H7 (cell line): ENCODE data around the gene CXCL5. TPM values are rescaled to one million over a fixed set of nuclear protein-coding genes. Genes with fewer than 3 reads are reported as not detected.
"Not testable (repeated sequence)": the region's sequence is repeated elsewhere in the genome, so short reads cannot be mapped to it uniquely, and the experiment has no call there.

Experiments used
- DNase-seq: peaks from one replicate; pipeline ENCODE4 v3.0.0; 2012
- H3K27me3 ChIP-seq: 2 replicates; pipeline ENCODE4 v1.6.0; 2011; ENCODE audit warnings: mild to moderate bottlenecking, low read length; ENCODE audit not compliant: control insufficient read depth, insufficient read depth
- H3K36me3 ChIP-seq: replicated peaks from 2 replicates; pipeline ENCODE4 v1.5.1; 2011; ENCODE audit warnings: low read length; ENCODE audit not compliant: control insufficient read depth, insufficient read depth
- H3K4me3 ChIP-seq: 2 replicates; pipeline ENCODE4 v1.5.1; 2011; ENCODE audit warnings: low read depth, mild to moderate bottlenecking, control low read depth, low read length, moderate library complexity; ENCODE audit not compliant: insufficient read depth
- total RNA-seq: library from RNA; depleted of rRNA; stranded (reverse); fragments of >200 nt; shearing (Covaris generic); gene quantifications from 2 replicates; pipeline ENCODE4 v1.2.3, GENCODE V29; 2014

The CXCL5 gene
- total RNA-seq, 1 experiment from 2014 or later, result 0.31 TPM

DNA sequence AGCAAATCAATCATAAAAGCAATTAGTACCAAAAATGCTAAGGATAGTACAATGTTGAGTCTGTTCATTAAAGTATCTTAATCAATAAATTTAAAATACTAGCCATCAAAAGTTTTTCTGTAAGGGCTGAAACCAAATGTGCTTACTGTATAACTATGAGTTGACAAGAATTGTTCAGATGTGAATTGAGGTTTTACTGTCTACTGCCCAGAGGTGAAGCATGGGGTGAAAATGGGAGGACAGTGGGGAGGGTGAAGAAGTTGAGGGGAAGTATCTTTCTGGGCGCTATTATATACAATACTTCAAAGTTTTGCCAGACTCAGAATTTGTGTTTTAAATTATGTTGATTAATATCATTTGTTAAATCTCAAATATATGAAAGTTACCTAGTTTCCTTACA lies 6.4 kb downstream of the CXCL5 start:
- no peak for DNase-seq
- no peaks in the 10 kb centered on the region for H3K27me3 ChIP-seq
- no peaks in the 10 kb centered on the region for H3K36me3 ChIP-seq
- no peak overlapping the region for H3K4me3 ChIP-seq

DNA sequence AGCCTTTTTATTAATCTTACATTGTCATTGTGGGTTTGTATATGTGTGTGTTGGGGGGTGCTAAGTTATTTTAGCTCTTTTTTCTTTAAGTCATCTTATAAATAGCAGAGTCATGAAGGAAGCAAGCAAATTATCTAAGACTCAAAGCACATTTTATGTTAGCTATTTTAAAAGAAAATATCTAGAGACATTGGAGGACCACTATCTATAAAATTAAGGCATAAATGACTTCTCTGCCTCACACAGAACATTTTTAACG lies 6.8 kb downstream of the CXCL5 start:
- H3K27me3 ChIP-seq, result no peaks in the 10 kb centered on the region
- no peak overlapping the region for H3K4me3 ChIP-seq
- no peaks in the 10 kb centered on the region for H3K36me3 ChIP-seq
- no peak for DNase-seq

DNA sequence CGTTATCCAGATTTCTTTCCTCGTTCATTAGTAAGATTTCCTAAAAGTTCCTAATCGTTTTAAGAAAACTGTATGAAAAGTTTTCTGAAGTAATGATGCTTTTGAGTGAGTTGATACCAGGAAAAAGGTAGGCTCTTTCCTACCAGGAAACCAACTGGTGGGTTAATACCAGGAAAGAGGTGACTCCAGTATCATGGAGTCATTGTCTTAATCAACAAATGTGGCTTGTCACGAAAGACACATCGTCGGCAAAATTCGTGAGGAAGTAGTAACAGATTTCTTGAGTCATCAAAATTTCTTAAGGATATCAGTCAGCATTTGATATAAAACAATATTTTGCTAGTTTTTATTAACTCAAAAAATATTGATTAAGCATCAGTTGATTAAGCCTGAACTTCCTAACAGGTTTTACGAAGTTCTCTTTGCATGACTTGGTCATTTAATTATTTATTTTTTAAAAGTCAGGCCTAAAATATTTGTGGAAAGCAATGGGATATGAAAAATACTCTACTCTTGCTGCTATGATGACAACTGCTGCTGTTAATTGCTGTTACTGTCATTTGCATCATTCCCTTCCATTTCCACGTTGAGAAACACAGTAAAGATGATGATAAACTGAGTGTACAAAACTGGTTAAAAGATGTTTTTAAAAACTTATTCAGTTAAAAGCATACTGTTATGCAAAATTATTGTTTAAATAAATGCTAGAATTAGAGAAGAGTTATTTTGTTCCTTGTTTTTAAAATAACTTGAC lies 7.3 kb downstream of the CXCL5 start:
- Histone ChIP-seq H3K27me3 (no peaks in the 10 kb centered on the region), H3K4me3 (no peak overlapping the region), H3K36me3 (no peaks in the 10 kb centered on the region)
- DNase-seq, result no peak

DNA sequence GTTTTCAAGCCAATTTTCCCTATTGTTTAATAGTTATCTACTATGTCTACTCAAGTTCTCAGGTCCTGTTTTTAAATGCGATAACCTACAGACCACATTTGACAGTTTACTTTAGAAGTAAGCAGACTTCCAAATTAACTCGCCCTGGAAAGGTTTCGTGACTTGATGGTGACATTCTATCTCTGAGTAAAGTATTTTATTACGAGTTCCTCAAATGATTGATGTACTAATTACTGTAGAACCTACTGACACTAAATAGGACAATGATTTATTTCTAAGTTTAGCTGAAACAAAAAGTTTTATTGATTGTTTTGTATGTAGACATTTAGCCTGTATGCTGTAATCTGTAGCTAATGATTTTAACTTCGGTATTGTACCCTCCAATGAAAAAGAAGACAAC lies 8.5 kb downstream of the CXCL5 start:
- H3K36me3 ChIP-seq, result no peaks in the 10 kb centered on the region
- DNase-seq, result no peak
- H3K27me3 ChIP-seq, result no peaks in the 10 kb centered on the region
- no peak overlapping the region for H3K4me3 ChIP-seq

DNA sequence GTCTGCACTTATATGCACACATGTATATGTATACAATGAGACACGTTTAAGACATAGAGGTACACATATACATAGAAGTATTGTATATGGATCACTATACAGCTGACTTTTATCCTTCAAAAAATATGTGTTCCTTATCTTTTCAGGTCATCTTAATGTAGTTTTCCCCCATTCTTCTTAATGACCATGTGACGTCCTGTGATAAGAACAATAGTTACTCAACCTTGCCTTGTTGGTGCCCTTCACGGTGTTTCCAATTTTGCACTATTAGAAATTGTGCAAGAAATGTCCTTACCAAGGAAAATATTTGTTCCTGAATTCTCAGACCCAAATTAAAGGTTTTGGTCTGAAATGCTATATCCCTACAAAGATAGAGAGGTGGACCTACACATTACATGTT lies 9.4 kb downstream of the CXCL5 start:
- DNase-seq, result no peak
- no peaks in the 10 kb centered on the region for H3K27me3 ChIP-seq
- no peaks in the 10 kb centered on the region for H3K36me3 ChIP-seq
- no peak overlapping the region for H3K4me3 ChIP-seq

DNA sequence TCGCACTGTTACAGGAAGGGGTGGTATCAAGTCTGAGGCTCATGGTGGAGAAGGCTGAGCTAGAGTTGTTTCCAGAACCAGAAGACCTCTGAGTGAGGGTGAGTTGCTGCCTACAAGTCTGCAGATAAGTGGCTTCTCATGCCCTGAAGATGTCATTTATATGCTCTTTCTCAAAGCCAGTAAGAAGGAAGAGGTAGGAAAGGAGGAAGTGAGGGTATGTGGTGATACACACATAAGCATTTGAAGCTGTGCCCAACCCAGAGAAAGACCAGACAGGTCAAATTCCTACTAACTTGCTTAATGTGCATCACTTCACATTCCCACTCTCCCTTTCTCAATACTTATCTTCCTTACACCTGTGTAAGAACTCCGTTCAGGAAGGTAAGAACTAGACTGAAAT lies 10.4 kb downstream of the CXCL5 start, which contains the start of gene PPBP:
PPBP (minus strand) TSS at position 130 of the 400 bp plus-strand sequence; CDS start at position 43, 87 bp downstream.
- Histone ChIP-seq H3K27me3 (no peaks in the 10 kb centered on the region), H3K36me3 (no peaks in the 10 kb centered on the region), H3K4me3 (no peak within 1 kb of the TSS)
- DNase-seq, result no peak

DNA sequence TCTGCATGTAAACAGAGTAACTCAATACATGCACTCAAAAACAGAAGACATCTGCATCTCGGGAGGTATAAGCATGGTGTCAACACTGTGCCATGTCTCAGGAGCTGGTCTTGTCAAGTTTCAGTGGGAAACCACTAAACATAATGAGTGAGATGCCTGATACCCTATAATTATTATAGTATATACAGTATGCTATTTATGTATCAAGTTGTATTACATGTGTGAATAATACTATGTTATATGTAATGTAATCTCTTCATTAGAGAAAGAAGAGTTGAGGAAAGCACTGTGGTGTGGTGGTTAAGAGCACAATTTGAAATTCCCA lies 13.0 kb downstream of the CXCL5 start:
- no peak for DNase-seq
- no peak overlapping the region for H3K4me3 ChIP-seq
- no peaks in the 10 kb centered on the region for H3K27me3 ChIP-seq
- H3K36me3 ChIP-seq, result no peaks in the 10 kb centered on the region

DNA sequence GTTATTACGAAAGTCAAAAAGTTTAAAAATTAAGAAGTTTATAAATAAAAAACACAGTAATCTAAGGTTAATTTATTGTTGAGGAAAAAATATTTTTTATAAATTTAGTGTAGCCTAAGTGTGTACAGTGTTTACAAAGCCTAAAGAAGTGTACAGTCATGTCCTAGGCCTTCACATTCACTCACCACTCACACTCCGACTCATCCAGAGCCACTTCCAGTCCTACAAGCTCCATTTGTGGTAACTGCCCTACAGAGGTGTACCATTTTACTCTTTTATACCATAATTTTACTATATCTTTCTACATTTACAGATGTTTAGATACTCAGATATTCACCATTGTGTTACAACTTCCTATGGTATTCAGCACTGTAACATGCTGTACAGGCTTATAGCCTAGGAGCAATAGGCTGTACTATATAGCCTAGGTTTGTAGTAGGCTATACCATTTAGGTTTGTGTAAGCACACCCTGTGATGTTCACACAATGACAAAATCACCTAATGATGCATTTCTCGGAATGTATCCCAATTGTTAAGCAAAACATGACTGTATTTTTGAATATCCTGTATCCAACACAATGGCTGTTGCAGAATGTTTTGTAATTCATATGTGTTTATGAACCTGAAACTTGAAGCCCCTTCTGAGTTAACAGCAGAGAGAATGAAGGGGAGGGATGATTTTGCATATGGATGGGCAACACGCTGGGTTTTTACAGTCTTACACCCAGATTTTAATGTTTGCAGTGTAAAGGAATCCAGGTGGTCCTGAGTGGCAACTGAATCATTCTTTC lies 13.5 kb downstream of the CXCL5 start:
- no peak overlapping the region for H3K4me3 ChIP-seq
- H3K27me3 ChIP-seq, result no peaks in the 10 kb centered on the region
- no peaks in the 10 kb centered on the region for H3K36me3 ChIP-seq
- DNase-seq, result peak; percentile 43

DNA sequence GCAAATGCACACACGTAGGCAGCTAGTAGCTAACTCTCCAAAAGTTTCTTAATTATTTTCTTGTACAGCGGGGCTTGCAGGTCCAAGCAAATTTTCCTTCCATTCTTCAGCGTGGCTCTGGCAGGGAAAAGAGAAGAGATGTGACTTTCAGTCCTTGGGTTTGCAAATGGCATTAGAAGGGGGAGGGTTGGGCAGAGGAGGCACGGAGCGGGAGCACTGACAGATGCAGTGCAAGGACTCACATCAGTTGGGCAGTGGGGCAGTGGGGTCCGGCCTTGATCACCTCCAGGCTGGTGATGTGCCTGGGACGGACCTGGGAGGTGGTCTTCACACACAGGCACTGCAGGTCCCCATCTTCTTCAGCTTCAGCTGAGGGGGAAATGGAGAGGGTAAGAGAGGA lies 17.3 kb downstream of the CXCL5 start:
- DNase-seq, H3K36me3 ChIP-seq, H3K4me3 ChIP-seq, H3K27me3 ChIP-seq: not testable (repeated sequence)

DNA sequence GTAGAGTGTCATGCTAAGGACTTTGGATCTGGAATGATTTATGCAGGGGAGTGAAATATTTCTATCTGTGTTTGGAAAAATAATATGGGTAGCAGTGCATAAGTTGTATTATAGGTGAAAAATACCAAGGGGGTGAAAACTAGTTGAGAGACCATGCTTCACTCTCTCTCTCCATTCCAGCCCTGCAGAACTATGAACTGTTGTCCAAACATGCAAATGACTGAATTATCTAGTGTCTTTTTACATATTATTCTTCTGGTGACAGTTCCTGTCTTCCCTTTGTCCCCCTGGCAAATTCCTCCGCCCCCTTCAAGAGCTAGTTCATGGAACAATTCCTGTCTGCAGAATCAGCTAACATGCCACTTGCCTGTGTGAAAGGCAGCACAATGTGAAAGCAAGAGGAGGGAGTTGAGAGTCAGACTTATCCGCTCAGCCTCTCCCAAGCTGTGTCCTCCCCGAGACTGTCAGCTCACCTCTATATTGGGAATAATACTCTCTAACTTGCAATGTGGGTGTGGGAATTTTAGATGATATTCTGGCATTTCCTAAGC lies 19.0 kb downstream of the CXCL5 start:
- H3K27me3 ChIP-seq, result no peaks in the 10 kb centered on the region
- DNase-seq, result no peak
- H3K36me3 ChIP-seq, result no peaks in the 10 kb centered on the region
- no peak overlapping the region for H3K4me3 ChIP-seq

DNA sequence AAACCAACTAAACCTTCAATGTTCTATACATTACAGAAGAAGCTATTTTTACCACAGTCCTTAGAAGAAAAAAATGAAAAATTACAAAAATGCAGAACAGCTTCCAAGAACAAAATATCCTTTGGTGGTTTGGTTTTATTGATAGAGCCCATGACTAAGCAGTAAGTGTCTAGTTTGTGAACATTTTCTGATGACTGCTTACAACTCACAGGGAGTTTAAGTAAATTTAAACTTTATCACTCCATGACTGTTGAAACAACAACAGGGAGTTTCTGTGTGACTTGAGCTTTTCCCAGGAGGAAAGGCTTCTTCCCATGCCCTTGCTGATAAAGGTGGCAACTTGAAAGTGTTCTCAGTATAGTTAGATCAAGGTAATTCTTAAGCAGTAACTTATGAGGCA lies 19.6 kb downstream of the CXCL5 start:
- H3K36me3 ChIP-seq, result no peaks in the 10 kb centered on the region
- H3K4me3 ChIP-seq, result no peak overlapping the region
- no peak for DNase-seq
- no peaks in the 10 kb centered on the region for H3K27me3 ChIP-seq

DNA sequence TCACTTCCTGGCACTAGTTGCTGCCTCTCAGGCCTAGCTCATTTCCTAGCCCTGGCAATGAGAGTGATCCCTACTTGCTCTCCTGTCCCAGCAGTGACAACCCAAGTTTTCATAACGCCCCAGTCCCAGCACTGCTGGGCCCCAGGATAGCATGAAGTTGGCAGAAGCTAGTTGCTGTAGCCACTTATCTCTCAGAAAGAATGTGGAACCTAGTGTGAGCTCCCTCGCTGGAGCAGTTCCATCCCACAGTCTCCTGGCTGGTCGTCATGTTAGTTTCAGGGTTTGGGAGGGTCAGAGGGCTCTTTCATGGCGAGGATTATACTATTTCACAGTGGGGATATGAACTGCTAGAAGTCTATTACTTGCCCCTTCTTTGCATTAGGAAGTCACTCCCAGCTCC lies 21.8 kb downstream of the CXCL5 start:
- no peak for DNase-seq
- no peaks in the 10 kb centered on the region for H3K36me3 ChIP-seq

DNA sequence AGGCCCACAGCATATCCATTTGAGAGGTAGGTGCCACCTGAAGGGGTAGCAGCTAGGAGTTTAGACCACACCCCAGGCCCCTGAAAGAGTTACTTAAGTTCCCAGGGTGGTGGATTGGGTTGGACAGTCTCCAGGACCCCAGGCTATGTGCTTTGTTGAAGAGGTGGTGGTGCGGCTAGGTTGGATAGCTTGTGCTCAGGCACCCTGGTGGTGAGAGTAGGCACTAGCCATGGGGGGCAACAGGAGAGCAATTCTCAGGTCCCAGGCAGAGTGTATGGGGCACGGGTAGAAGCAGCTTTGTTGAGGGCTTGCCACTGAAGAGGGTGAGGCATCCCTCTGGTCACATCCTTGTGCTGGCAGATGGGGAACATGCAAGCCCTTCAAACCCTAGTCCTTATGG lies 22.3 kb downstream of the CXCL5 start:
- DNase-seq, result no peak
- no peaks in the 10 kb centered on the region for H3K27me3 ChIP-seq
- H3K4me3 ChIP-seq, result no peak overlapping the region
- no peaks in the 10 kb centered on the region for H3K36me3 ChIP-seq

More for the DNA sequence above, 21.8 kb downstream of the CXCL5 start:
- H3K4me3 ChIP-seq, result no peak overlapping the region
- no peaks in the 10 kb centered on the region for H3K27me3 ChIP-seq

DNA sequence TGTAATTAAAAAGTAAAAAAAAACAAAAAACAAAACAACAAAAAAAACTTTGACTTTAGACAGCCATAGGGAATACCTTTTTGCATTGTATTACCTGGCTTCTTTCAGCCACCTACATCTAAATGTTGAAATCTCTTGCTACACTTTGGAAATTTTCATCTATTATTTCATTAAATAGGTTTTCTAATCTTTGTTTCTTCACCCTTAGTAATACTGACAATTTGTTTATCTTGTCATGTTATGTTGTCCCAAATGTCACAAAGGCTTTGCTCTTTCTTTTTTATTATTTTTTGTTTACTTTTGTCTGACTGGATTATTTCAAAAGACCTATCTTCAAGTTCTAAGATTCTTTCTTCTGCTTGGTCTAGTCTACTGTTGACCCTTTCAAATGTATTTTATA lies 24.1 kb downstream of the CXCL5 start:
- Histone ChIP-seq H3K27me3 (no peaks in the 10 kb centered on the region), H3K4me3 (no peak overlapping the region), H3K36me3 (no peaks in the 10 kb centered on the region)
- DNase-seq, result no peak

DNA sequence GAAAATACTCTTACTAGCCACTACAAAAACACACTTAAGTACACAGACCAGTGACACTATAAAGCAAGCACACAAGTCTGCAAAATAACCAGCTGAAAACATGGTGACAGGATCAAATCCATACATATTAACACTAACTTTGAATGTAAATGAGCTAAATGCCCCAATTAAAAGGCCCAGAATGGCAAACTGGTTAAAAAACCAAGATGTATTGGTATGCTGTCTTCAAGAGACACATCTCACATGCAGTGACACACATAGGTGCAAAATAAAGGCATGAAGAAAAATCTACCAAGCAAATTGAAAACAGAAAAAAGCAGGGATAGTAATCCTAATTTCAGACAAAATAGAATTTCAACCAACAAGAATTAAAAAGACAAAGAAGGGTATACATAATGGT lies 27.5 kb downstream of the CXCL5 start:
- Histone ChIP-seq H3K36me3 (no peaks in the 10 kb centered on the region), H3K27me3 (no peaks in the 10 kb centered on the region)
- no peak for DNase-seq

More for the DNA sequence above, 27.5 kb downstream of the CXCL5 start:
- no peak overlapping the region for H3K4me3 ChIP-seq
